ENCODE data around the gene TWF2. TPM values are rescaled to one million over a fixed set of nuclear protein-coding genes. Genes with fewer than 3 reads are reported as not detected.

TWF2 gene
- total and polyA plus RNA-seq, 9 of the 15 experiments (the other 6 are each of a cell fraction or from before 2014, with no cell fraction given): 0.11 to 61.9 (median 29.7) TPM

GRCh38 chr3:52278510-52279069, 39.6 kb upstream of the TWF2 start, which contains the start of gene WDR82 (continued):
- TF ChIP-seq CHD7 (IDR thresholded peaks at IDR 0.05; ENCODE audit: low read depth, low read length) (no peak), MYC (IDR thresholded peaks at IDR 0.05; ENCODE audit: low read depth, low read length) (peak; percentile 41), MYC (CRISPR knock-in tag; IDR thresholded peaks at IDR 0.05; ENCODE audit: borderline replicate concordance, low read depth) (no peak), NRF1 (conservative IDR thresholded peaks at IDR 0.05 in 1 of 2, IDR thresholded peaks at IDR 0.05 in 1 of 2) (peak; percentile 36 to 49; a peak in 3 of 4 replicates), JUND (IDR thresholded peaks at IDR 0.05; ENCODE audit: borderline replicate concordance, low read depth, low read length) (peak; percentile 73), JUND (tag; IDR thresholded peaks at IDR 0.05; ENCODE audit: borderline replicate concordance, low read depth, low read length) (peak; percentile 59; the same call in 1 of the 3 replicates), DPF2 (IDR thresholded peaks at IDR 0.05) (peak; percentile 45; the same call in 1 of the 2 replicates), ZNF146 (CRISPR knock-in tag; IDR thresholded peaks at IDR 0.05; ENCODE audit: unreplicated experiment) (no peak), POLR2A (conservative IDR thresholded peaks at IDR 0.05) (peak; percentile 87), HIVEP1 (CRISPR knock-in tag; IDR thresholded peaks at IDR 0.05) (no peak), TAF7 (tag; IDR thresholded peaks at IDR 0.05) (peak; percentile 63; the same call in 1 of the 2 replicates), ZNF311 (CRISPR knock-in tag; IDR thresholded peaks at IDR 0.05) (no peak), MXI1 (IDR thresholded peaks at IDR 0.05; ENCODE audit: low read depth, low read length) (no peak)
- TF ChIP-seq, protein P1, sequence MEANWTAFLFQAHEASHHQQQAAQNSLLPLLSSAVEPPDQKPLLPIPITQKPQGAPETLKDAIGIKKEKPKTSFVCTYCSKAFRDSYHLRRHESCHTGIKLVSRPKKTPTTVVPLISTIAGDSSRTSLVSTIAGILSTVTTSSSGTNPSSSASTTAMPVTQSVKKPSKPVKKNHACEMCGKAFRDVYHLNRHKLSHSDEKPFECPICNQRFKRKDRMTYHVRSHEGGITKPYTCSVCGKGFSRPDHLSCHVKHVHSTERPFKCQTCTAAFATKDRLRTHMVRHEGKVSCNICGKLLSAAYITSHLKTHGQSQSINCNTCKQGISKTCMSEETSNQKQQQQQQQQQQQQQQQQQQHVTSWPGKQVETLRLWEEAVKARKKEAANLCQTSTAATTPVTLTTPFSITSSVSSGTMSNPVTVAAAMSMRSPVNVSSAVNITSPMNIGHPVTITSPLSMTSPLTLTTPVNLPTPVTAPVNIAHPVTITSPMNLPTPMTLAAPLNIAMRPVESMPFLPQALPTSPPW (CRISPR knock-in tag; IDR thresholded peaks at IDR 0.05): peak; percentile 90
- TF ChIP-seq, protein P2, sequence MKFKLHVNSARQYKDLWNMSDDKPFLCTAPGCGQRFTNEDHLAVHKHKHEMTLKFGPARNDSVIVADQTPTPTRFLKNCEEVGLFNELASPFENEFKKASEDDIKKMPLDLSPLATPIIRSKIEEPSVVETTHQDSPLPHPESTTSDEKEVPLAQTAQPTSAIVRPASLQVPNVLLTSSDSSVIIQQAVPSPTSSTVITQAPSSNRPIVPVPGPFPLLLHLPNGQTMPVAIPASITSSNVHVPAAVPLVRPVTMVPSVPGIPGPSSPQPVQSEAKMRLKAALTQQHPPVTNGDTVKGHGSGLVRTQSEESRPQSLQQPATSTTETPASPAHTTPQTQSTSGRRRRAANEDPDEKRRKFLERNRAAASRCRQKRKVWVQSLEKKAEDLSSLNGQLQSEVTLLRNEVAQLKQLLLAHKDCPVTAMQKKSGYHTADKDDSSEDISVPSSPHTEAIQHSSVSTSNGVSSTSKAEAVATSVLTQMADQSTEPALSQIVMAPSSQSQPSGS (CRISPR knock-in tag; IDR thresholded peaks at IDR 0.05): peak; percentile 65; the same call in 1 of the 2 replicates

Measured in K562 (cell line).